Common myeloid progenitor, CD34-positive (primary cell): ENCODE measurements around the gene CGN.

Experiments
- CTCF ChIA-PET: fragments of 350-600 bp; sonication (Branson Sonifier 250); formaldehyde crosslinking; loops from one replicate; lab custom pipeline; 2021; ENCODE audit warnings: antibody characterized with exemption; lab: Charles Lee
- POLR2A ChIA-PET: fragments of 350-600 bp; sonication (Branson Sonifier 250); formaldehyde crosslinking; loops from one replicate; lab custom pipeline; 2021; ENCODE audit warnings: antibody characterized with exemption; lab: Charles Lee
- DNase-seq, 3 donors: peaks; one replicate each; pipeline versions ENCODE4 v3.0.0 to v3.0.0-alpha.2; 2013
- H3K27ac ChIP-seq, 2 experiments: 1 replicate in 1 of 2; 2 replicates in 1 of 2; pipeline ENCODE4 v1.7.0; 2013; ENCODE audit warnings: inconsistent platforms in 2 of 2, low read length in 2 of 2, mild to moderate bottlenecking in 2 of 2, low read depth in 1 of 2, moderate library complexity in 1 of 2; ENCODE audit not compliant: severe bottlenecking in 2 of 2, insufficient read depth in 1 of 2, poor library complexity in 1 of 2
- H3K27me3 ChIP-seq, 5 experiments: replicated peaks in 2 of 5; 1 replicate in 3 of 5; 2 replicates in 2 of 5; pipeline versions ENCODE4 v1.6.1 to v1.7.0; 2013; ENCODE audit warnings: low read length in 4 of 5, mild to moderate bottlenecking in 2 of 5, moderate library complexity in 2 of 5, inconsistent platforms in 1 of 5; ENCODE audit not compliant: insufficient read depth in 5 of 5, control insufficient read depth in 4 of 5
- H3K36me3 ChIP-seq, 4 experiments: 1 replicate in 2 of 4; 2 replicates in 2 of 4; pipeline versions ENCODE4 v1.6.1 to v1.7.0; 2013; ENCODE audit warnings: low read length in 3 of 4, control low read depth in 1 of 4, mild to moderate bottlenecking in 1 of 4; ENCODE audit not compliant: control insufficient read depth in 4 of 4, insufficient read depth in 4 of 4
- H3K4me1 ChIP-seq, 4 experiments: 1 replicate in 3 of 4; 2 replicates in 1 of 4; pipeline versions ENCODE4 v1.6.1 to v1.7.1; 2013; ENCODE audit warnings: low read length in 3 of 4, mild to moderate bottlenecking in 3 of 4, control low read depth in 1 of 4, inconsistent platforms in 1 of 4, moderate library complexity in 1 of 4; ENCODE audit not compliant: control insufficient read depth in 4 of 4, insufficient read depth in 4 of 4; ENCODE audit errors: control extremely low read depth in 1 of 4
- H3K4me3 ChIP-seq, 7 experiments: 1 replicate in 4 of 7; 2 replicates in 3 of 7; pipeline versions ENCODE4 v1.5.1 to v1.7.0; 2013; ENCODE audit warnings: mild to moderate bottlenecking in 7 of 7, low read length in 6 of 7, moderate library complexity in 6 of 7, inconsistent platforms in 2 of 7, low read depth in 2 of 7, control low read depth in 1 of 7; ENCODE audit not compliant: insufficient read depth in 4 of 7, control insufficient read depth in 1 of 7; ENCODE audit errors: extremely low read depth in 1 of 7
- H3K9me3 ChIP-seq, 5 experiments: 1 replicate in 4 of 5; 2 replicates in 1 of 5; pipeline versions ENCODE4 v1.6.1 to v1.7.1; 2013; ENCODE audit warnings: low read length in 4 of 5, mild to moderate bottlenecking in 2 of 5, inconsistent platforms in 1 of 5, low read depth in 1 of 5, moderate library complexity in 1 of 5; ENCODE audit not compliant: control insufficient read depth in 4 of 5, insufficient read depth in 2 of 5; ENCODE audit errors: control extremely low read depth in 1 of 5
- WGBS: methylation state at CpG from one replicate; pipeline ENCODE4 v1.1.5; 2013; ENCODE audit not compliant: insufficient coverage; 5-methylcytosine and 5-hydroxymethylcytosine counted together

The CGN gene

GRCh38 chr1:151541752-151542151 lies 30.6 kb downstream of the CGN start:
- H3K4me3 ChIP-seq: no peak overlapping the region
- peaks cover 6 to 22% (median 20%) of the 10 kb centered on the region in 4 experiments for H3K4me1 ChIP-seq
- WGBS: 93% methylated on average over 3 of the region's 5 CpGs
- DNase-seq: no peak
- POLR2A ChIA-PET: no interaction called here
- CTCF ChIA-PET: interaction anchor here (0.6 to 1.2 kb wide), 3 partner anchors 100 to 986 kb away, joined by 3 read pairs; no protein-coding TSS in a partner anchor
- H3K27me3 ChIP-seq: peaks cover 0 to 10% (median 4%) of the 10 kb centered on the region in 5 experiments
- H3K27ac ChIP-seq: no peak overlapping the region
- H3K9me3 ChIP-seq: no peaks in the 10 kb centered on the region
- no peaks in the 10 kb centered on the region for H3K36me3 ChIP-seq

- WGBS: 90% methylated on average over 2 of the region's 3 CpGs
- no peak for DNase-seq
- ChIA-PET CTCF (no interaction called here), POLR2A (no interaction called here)
- peaks cover 6 to 27% (median 20%) of the 10 kb centered on the region in 4 experiments for H3K4me1 ChIP-seq
- peaks cover 0 to 10% (median 4%) of the 10 kb centered on the region in 5 experiments for H3K27me3 ChIP-seq
- H3K4me3 ChIP-seq: no peak overlapping the region
- H3K36me3 ChIP-seq: no peaks in the 10 kb centered on the region
- no peaks in the 10 kb centered on the region for H3K9me3 ChIP-seq
- H3K27ac ChIP-seq: no peak overlapping the region
Observed at GRCh38 chr1:151542710-151543129, 31.5 kb downstream of the CGN start.

- H3K4me3 ChIP-seq: no peak overlapping the region
- CTCF ChIA-PET: no interaction called here
Observed at GRCh38 chr1:151545542-151545941, 34.4 kb downstream of the CGN start.

GRCh38 chr1:151546011-151546925 lies 35.1 kb downstream of the CGN start:
- WGBS: 88% methylated on average over 1 of the region's 4 CpGs
- H3K4me3 ChIP-seq: no peak overlapping the region
- no peaks in the 10 kb centered on the region for H3K9me3 ChIP-seq
- CTCF ChIA-PET: no interaction called here
- no peak overlapping the region for H3K27ac ChIP-seq
- H3K4me1 ChIP-seq: peaks cover 0 to 10% (median 3%) of the 10 kb centered on the region in 4 experiments
- H3K36me3 ChIP-seq: no peaks in the 10 kb centered on the region
- DNase-seq: no peak
- H3K27me3 ChIP-seq: peaks cover 0 to 10% (median 4%) of the 10 kb centered on the region in 5 experiments
- POLR2A ChIA-PET: no interaction called here

More at GRCh38 chr1:151545542-151545941, 34.4 kb downstream of the CGN start:
- POLR2A ChIA-PET: no interaction called here
- 100% methylated on average over 1 of the region's 1 CpG for WGBS
- Histone ChIP-seq H3K27me3 (peaks cover 0 to 10% (median 4%) of the 10 kb centered on the region in 5 experiments), H3K9me3 (no peaks in the 10 kb centered on the region), H3K4me1 (peaks cover 0 to 17% (median 9%) of the 10 kb centered on the region in 4 experiments), H3K27ac (no peak overlapping the region), H3K36me3 (no peaks in the 10 kb centered on the region)
- no peak for DNase-seq

- CTCF ChIA-PET: no interaction called here
- POLR2A ChIA-PET: no interaction called here
- no peak for DNase-seq
- WGBS: 94% methylated on average over 7 of the region's 7 CpGs
- Histone ChIP-seq H3K9me3 (no peaks in the 10 kb centered on the region), H3K4me1 (peaks cover 0 to 8% (median 0%) of the 10 kb centered on the region in 4 experiments), H3K4me3 (no peak overlapping the region), H3K27ac (no peak overlapping the region), H3K36me3 (no peaks in the 10 kb centered on the region), H3K27me3 (peaks cover 0 to 4% (median 0%) of the 10 kb centered on the region in 5 experiments)
Observed at GRCh38 chr1:151547119-151547899, 36.1 kb downstream of the CGN start.

- POLR2A ChIA-PET: interaction anchor here (0.6 kb wide), 1 partner anchor 203 kb away, joined by 6 read pairs; no protein-coding TSS in a partner anchor
Observed at GRCh38 chr1:151547900-151548230, 36.7 kb downstream of the CGN start.

More at GRCh38 chr1:151547900-151548230, 36.7 kb downstream of the CGN start:
- 100% methylated on average over 1 of the region's 3 CpGs for WGBS
- Histone ChIP-seq H3K36me3 (no peaks in the 10 kb centered on the region), H3K27me3 (peaks cover 0 to 1% (median 0%) of the 10 kb centered on the region in 5 experiments), H3K4me3 (no peak overlapping the region), H3K4me1 (peaks cover 0 to 8% (median 0%) of the 10 kb centered on the region in 4 experiments), H3K27ac (no peak overlapping the region), H3K9me3 (no peaks in the 10 kb centered on the region)
- no peak for DNase-seq
- CTCF ChIA-PET: interaction anchor here (1.1 kb wide), 1 partner anchor 46 kb away, joined by 3 read pairs; no protein-coding TSS in a partner anchor
